ENCODE measurements around the gene MCC.

- TF ChIP-seq EGR1 (IDR thresholded peaks at IDR 0.05): no peak
- TF ChIP-seq MAX (IDR thresholded peaks at IDR 0.05): no peak
- TF ChIP-seq EP300 (IDR thresholded peaks at IDR 0.05; ENCODE audit: borderline replicate concordance): no peak
- TF ChIP-seq YY1 (IDR thresholded peaks at IDR 0.05; ENCODE audit: low read depth): no peak
- no peak for TF ChIP-seq USF1 (IDR thresholded peaks at IDR 0.05)
- TF ChIP-seq TAF1 (IDR thresholded peaks at IDR 0.05; ENCODE audit: low read depth): no peak
- TF ChIP-seq REST (IDR thresholded peaks at IDR 0.05; ENCODE audit: low read depth): no peak
- no peak for TF ChIP-seq TEAD4 (IDR thresholded peaks at IDR 0.05)
- TF ChIP-seq CEBPB (IDR thresholded peaks at IDR 0.05): no peak
- no peak for TF ChIP-seq ZBTB7A (IDR thresholded peaks at IDR 0.05; ENCODE audit: low read depth)
- no peak for TF ChIP-seq FOXM1 (IDR thresholded peaks at IDR 0.05; ENCODE audit: borderline replicate concordance, low read depth)
- TF ChIP-seq RAD21 (IDR thresholded peaks at IDR 0.05; ENCODE audit: low read depth): no peak
- TF ChIP-seq TCF12 (IDR thresholded peaks at IDR 0.05; ENCODE audit: low read depth): no peak
- TF ChIP-seq CREB1 (IDR thresholded peaks at IDR 0.05; ENCODE audit: low read depth): no peak
Observed at GRCh38 chr5:113225259-113225658, 263.0 kb downstream of the MCC start.

Data from Ishikawa (cell line).